Measurements from ENCODE around the gene ACTL7B. TPM values are rescaled to one million over a fixed set of nuclear protein-coding genes. Genes with fewer than 3 reads are reported as not detected.

ACTL7B gene
- total and polyA plus RNA-seq, 2 experiments from 2014 or later, result not detected

- no peak for TF ChIP-seq EZH2 (IDR thresholded peaks at IDR 0.05; ENCODE audit: low read depth, unreplicated experiment)
- no peaks in the 10 kb centered on the region for H3K4me1 ChIP-seq (ENCODE audit: insufficient read depth)
- no peak overlapping the region for H3K4me3 Mint-ChIP-seq
- H3K36me3 ChIP-seq (ENCODE audit: insufficient read depth), result peaks cover 17% of the 10 kb centered on the region
- peaks cover 51% of the 10 kb centered on the region for H3K36me3 Mint-ChIP-seq (ENCODE audit: low read depth)
- H3K27ac ChIP-seq (ENCODE audit: low read depth), result no peak overlapping the region
- H3K4me3 ChIP-seq, result no peak overlapping the region
- DNase-seq (ENCODE audit: low spot score) (no peak), ATAC-seq (no peak)
- H3K27ac Mint-ChIP-seq, result no peak overlapping the region
- no peaks in the 10 kb centered on the region for H3K79me2 ChIP-seq (replicated peaks; ENCODE audit: insufficient read depth)
- no peaks in the 10 kb centered on the region for H3K27me3 Mint-ChIP-seq (ENCODE audit: insufficient read depth, low read depth, poor library complexity)
- H3K4me2 ChIP-seq, result no peak overlapping the region
- no peaks in the 10 kb centered on the region for H3F3A ChIP-seq (replicated peaks; ENCODE audit: low read depth)
- H3K27me3 ChIP-seq (ENCODE audit: insufficient read depth), result no peaks in the 10 kb centered on the region
- no peak overlapping the region for H2AFZ ChIP-seq
- H3K9me2 ChIP-seq (ENCODE audit: insufficient read depth), result no peaks in the 10 kb centered on the region
- H3K9me3 Mint-ChIP-seq, result no peaks in the 10 kb centered on the region
- no peaks in the 10 kb centered on the region; the same call in 1 of the 2 replicates for H4K20me1 ChIP-seq (replicated peaks; ENCODE audit: insufficient read depth)
- no peaks in the 10 kb centered on the region for H3K4me1 Mint-ChIP-seq
These were observed 49.7 kb upstream of the ACTL7B start for GRCh38 chr9:108905494-108905893.

GRCh38 chr9:108904161-108904560 lies 48.4 kb upstream of the ACTL7B start:
- H3K4me3 ChIP-seq, result no peak overlapping the region
- H3K9me2 ChIP-seq (ENCODE audit: insufficient read depth), result no peaks in the 10 kb centered on the region
- ATAC-seq (no peak), DNase-seq (ENCODE audit: low spot score) (no peak)
- no peak overlapping the region for H2AFZ ChIP-seq
- Mint-ChIP-seq H3K4me3 (no peak overlapping the region), H3K4me1 (no peaks in the 10 kb centered on the region), H3K9me3 (no peaks in the 10 kb centered on the region), H3K27ac (no peak overlapping the region), H3K27me3 (ENCODE audit: insufficient read depth, low read depth, poor library complexity) (no peaks in the 10 kb centered on the region), H3K36me3 (ENCODE audit: low read depth) (peaks cover 54% of the 10 kb centered on the region)
- peaks cover 26% of the 10 kb centered on the region for H3K36me3 ChIP-seq (ENCODE audit: insufficient read depth)
- TF ChIP-seq ZNF462 (CRISPR knock-in tag; IDR thresholded peaks at IDR 0.05) (no peak), NANOG (IDR thresholded peaks at IDR 0.05; ENCODE audit: borderline replicate concordance) (no peak)
- no peaks in the 10 kb centered on the region; the same call in 1 of the 2 replicates for H4K20me1 ChIP-seq (replicated peaks; ENCODE audit: insufficient read depth)
- H3K4me2 ChIP-seq, result no peak overlapping the region
- H3K4me1 ChIP-seq (ENCODE audit: insufficient read depth), result no peaks in the 10 kb centered on the region
- no peaks in the 10 kb centered on the region for H3K79me2 ChIP-seq (replicated peaks; ENCODE audit: insufficient read depth)
- H3K27ac ChIP-seq (ENCODE audit: low read depth), result no peak overlapping the region
- no peaks in the 10 kb centered on the region for H3F3A ChIP-seq (replicated peaks; ENCODE audit: low read depth)
- no peaks in the 10 kb centered on the region for H3K27me3 ChIP-seq (ENCODE audit: insufficient read depth)

Measured in GM23338 (cell line).